Ishikawa (cell line): ENCODE measurements around the gene NFE2L3.

Experiments
- CEBPB ChIP-seq: IDR thresholded peaks from 2 replicates; pipeline ENCODE4 v1.6.1; 2012
- CREB1 ChIP-seq: IDR thresholded peaks from 2 replicates; pipeline ENCODE4 v1.6.1; 2012; ENCODE audit warnings: low read depth
- EGR1 ChIP-seq: IDR thresholded peaks from 2 replicates; pipeline ENCODE4 v1.6.1; 2012
- EP300 ChIP-seq: IDR thresholded peaks from 2 replicates; pipeline ENCODE4 v1.6.1; 2012; ENCODE audit warnings: borderline replicate concordance
- FOXM1 ChIP-seq: IDR thresholded peaks from 2 replicates; pipeline ENCODE4 v1.6.1; 2012; ENCODE audit warnings: low read depth, borderline replicate concordance
- NFIC ChIP-seq: IDR thresholded peaks from 2 replicates; pipeline ENCODE4 v1.6.1; 2012
- RAD21 ChIP-seq: IDR thresholded peaks from 2 replicates; pipeline ENCODE4 v1.6.1; 2012; ENCODE audit warnings: low read depth
- REST ChIP-seq: IDR thresholded peaks from 2 replicates; pipeline ENCODE4 v1.6.1; 2012; ENCODE audit warnings: low read depth, mild to moderate bottlenecking
- TAF1 ChIP-seq: IDR thresholded peaks from 2 replicates; pipeline ENCODE4 v1.6.1; 2012; ENCODE audit warnings: low read depth, mild to moderate bottlenecking
- TCF12 ChIP-seq: IDR thresholded peaks from 2 replicates; pipeline ENCODE4 v1.6.1; 2012; ENCODE audit warnings: low read depth
- TEAD4 ChIP-seq: IDR thresholded peaks from 2 replicates; pipeline ENCODE4 v1.6.1; 2012
- YY1 ChIP-seq: IDR thresholded peaks from 2 replicates; pipeline ENCODE4 v1.6.1; 2012; ENCODE audit warnings: low read depth
- ZBTB7A ChIP-seq: IDR thresholded peaks from 2 replicates; pipeline ENCODE4 v1.6.1; 2012; ENCODE audit warnings: low read depth
- TF ChIP-seq, protein P1 (sequence below): IDR thresholded peaks from 2 replicates; pipeline ENCODE4 v1.6.1; 2012
- TF ChIP-seq, protein P2 (sequence below): IDR thresholded peaks from 2 replicates; pipeline ENCODE4 v1.6.1; 2012

NFE2L3 gene

GRCh38 chr7:26198781-26199169 lies 46.8 kb downstream of the NFE2L3 start:
- TF ChIP-seq, protein P1, sequence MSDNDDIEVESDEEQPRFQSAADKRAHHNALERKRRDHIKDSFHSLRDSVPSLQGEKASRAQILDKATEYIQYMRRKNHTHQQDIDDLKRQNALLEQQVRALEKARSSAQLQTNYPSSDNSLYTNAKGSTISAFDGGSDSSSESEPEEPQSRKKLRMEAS = no peak
- TF ChIP-seq TAF1 (no peak), RAD21 (no peak), NFIC (no peak), TCF12 (no peak), TEAD4 (no peak), YY1 (no peak), EP300 (no peak), CREB1 (no peak), CEBPB (no peak), ZBTB7A (no peak), REST (no peak)
- TF ChIP-seq, protein P2, sequence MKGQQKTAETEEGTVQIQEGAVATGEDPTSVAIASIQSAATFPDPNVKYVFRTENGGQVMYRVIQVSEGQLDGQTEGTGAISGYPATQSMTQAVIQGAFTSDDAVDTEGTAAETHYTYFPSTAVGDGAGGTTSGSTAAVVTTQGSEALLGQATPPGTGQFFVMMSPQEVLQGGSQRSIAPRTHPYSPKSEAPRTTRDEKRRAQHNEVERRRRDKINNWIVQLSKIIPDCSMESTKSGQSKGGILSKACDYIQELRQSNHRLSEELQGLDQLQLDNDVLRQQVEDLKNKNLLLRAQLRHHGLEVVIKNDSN = no peak

- TF ChIP-seq TEAD4 (peak; percentile 37; the same call in 1 of the 2 replicates), YY1 (no peak; the same call in 1 of the 2 replicates)
Measured at GRCh38 chr7:26199301-26200037, 47.5 kb downstream of the NFE2L3 start.

DNA sequence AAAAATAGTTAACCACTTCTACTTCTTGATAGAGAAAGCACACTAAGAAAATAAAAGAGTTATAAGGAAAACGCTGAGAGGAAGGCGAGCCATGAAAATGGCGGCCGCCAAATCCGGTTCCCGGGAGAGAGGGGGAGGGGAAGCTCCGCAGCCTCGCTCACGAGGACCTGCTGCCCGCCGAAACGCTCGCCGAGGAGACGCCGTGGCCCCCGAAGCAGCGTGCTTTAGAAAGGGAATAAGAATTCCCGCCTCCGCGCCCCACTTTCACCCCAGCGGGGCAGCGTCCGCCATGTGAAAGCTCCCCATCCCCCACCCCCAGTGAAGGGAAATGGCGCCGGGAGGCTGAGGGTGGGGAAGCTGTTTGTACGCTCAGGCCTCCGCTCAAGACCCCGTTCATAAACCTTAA lies 48.0 kb downstream of the NFE2L3 start:
- TF ChIP-seq TCF12 (no peak; the same call in 1 of the 2 replicates), EGR1 (peak; percentile 6; the same call in 1 of the 2 replicates), YY1 (peak; percentile 89), TAF1 (no peak; the same call in 1 of the 2 replicates)
- TF ChIP-seq, protein P1 = peak; percentile 51; the same call in 1 of the 2 replicates
- TF ChIP-seq, protein P2 = no peak

DNA sequence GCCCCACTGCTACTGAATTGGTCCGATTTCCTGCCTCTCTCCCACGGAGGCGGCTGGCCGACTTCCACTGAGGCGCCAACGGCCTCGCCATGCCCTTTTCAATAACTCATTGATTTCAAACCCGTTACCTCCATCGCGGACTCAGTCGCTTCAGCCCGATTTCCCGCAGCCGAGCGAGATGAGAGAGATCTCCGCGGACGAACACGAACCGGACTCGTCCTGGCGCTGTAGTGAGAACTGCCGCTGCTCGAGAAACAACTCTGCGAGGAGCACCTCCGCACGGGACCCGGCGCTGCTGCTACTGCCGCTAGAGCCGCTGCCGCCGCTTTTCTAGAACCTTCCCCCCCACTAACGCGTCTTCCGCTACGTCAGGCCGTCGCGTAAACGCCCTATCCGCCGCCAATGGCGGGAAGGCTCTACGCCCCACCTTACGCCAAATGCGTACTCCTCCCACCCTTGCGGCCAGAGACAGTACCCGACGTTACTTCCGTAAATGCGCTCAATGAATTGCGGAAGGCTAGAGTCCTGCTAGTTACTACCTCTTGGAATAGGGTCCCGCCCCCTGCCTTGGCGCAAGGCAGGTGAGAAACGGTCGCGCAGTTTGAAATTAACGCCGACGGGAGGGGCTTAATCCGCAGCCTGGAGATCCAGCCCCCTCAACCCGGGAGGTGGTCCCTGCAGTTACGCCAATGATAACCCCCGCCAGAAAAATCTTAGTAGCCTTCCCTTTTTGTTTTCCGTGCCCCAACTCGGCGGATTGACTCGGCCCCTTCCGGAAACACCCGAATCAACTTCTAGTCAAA lies 48.6 kb downstream of the NFE2L3 start, which contains the start of gene HNRNPA2B1:
HNRNPA2B1 (minus strand) TSS at position 303 of the 803 bp plus-strand sequence; CDS start at position 134, 169 bp downstream.
- TF ChIP-seq TCF12 (no peak; the same call in 1 of the 2 replicates), CREB1 (peak; percentile 89), TAF1 (peak; percentile 95), NFIC (peak; percentile 7), RAD21 (no peak), EP300 (no peak), CEBPB (no peak), ZBTB7A (no peak), TEAD4 (no peak), EGR1 (0 out of 2 replicates have a peak, but pooled peaks have one; percentile 18), REST (no peak), FOXM1 (peak; percentile 87), YY1 (no peak; the same call in 1 of the 2 replicates)
- TF ChIP-seq, protein P1 = no peak; the same call in 1 of the 2 replicates
- TF ChIP-seq, protein P2 = no peak
